ENCODE results near the gene RSF1. TPM values are rescaled to one million over a fixed set of nuclear protein-coding genes. Genes with fewer than 3 reads are reported as not detected.

Gene RSF1
- polyA plus RNA-seq, 1 donor: 33.3 TPM

GRCh38 chr11:77748266-77748665 is 72.3 kb downstream of the RSF1 start:
- no peak for DNase-seq (ENCODE audit: low read depth)

GRCh38 chr11:77747381-77747969 is 73.0 kb downstream of the RSF1 start:
- no peak for DNase-seq (ENCODE audit: low read depth)

GRCh38 chr11:77736473-77736872 is 84.0 kb downstream of the RSF1 start:
- no peak for DNase-seq (ENCODE audit: low read depth)

- no peak for DNase-seq (ENCODE audit: low read depth)
Measured at GRCh38 chr11:77734890-77735289, 85.6 kb downstream of the RSF1 start.

GRCh38 chr11:77732143-77732542 is 88.4 kb downstream of the RSF1 start:
- no peak for DNase-seq (ENCODE audit: low read depth)

GRCh38 chr11:77730789-77731188 is 89.7 kb downstream of the RSF1 start:
- no peak for DNase-seq (ENCODE audit: low read depth)

GRCh38 chr11:77729063-77729462 is 91.5 kb downstream of the RSF1 start:
- no peak for DNase-seq (ENCODE audit: low read depth)

GRCh38 chr11:77728203-77728786 is 92.2 kb downstream of the RSF1 start:
- DNase-seq (ENCODE audit: low read depth): no peak

GRCh38 chr11:77726524-77726923 is 94.0 kb downstream of the RSF1 start:
- no peak for DNase-seq (ENCODE audit: low read depth)

- DNase-seq (ENCODE audit: low read depth): no peak
Measured at GRCh38 chr11:77725433-77725832, 95.1 kb downstream of the RSF1 start.

- DNase-seq (ENCODE audit: low read depth): no peak
Measured at GRCh38 chr11:77724636-77725035, 95.9 kb downstream of the RSF1 start.

GRCh38 chr11:77723024-77723423 is 97.5 kb downstream of the RSF1 start:
- no peak for DNase-seq (ENCODE audit: low read depth)

GRCh38 chr11:77710358-77710757 is 110.2 kb downstream of the RSF1 start:
- DNase-seq (ENCODE audit: low read depth): no peak

GRCh38 chr11:77705876-77706579 is 114.5 kb downstream of the RSF1 start:
- no peak for DNase-seq (ENCODE audit: low read depth)

- no peak for DNase-seq (ENCODE audit: low read depth)
Measured at GRCh38 chr11:77705195-77705875, 115.2 kb downstream of the RSF1 start.

GRCh38 chr11:77704029-77704428 is 116.5 kb downstream of the RSF1 start:
- DNase-seq (ENCODE audit: low read depth): no peak

GRCh38 chr11:77699425-77699824 is 121.1 kb downstream of the RSF1 start:
- DNase-seq (ENCODE audit: low read depth): no peak

GRCh38 chr11:77698896-77699295 is 121.6 kb downstream of the RSF1 start:
- no peak for DNase-seq (ENCODE audit: low read depth)

- no peak for DNase-seq (ENCODE audit: low read depth)
Measured at GRCh38 chr11:77697865-77698264, 122.7 kb downstream of the RSF1 start.

GRCh38 chr11:77695417-77695816 is 125.1 kb downstream of the RSF1 start:
- no peak for DNase-seq (ENCODE audit: low read depth)

GRCh38 chr11:77690649-77691048 is 129.9 kb downstream of the RSF1 start:
- DNase-seq (ENCODE audit: low read depth): no peak

- DNase-seq (ENCODE audit: low read depth): no peak
Measured at GRCh38 chr11:77687088-77687487, 133.4 kb downstream of the RSF1 start.

- DNase-seq (ENCODE audit: low read depth): no peak
Measured at GRCh38 chr11:77677138-77677537, 143.4 kb downstream of the RSF1 start.

Measured in forelimb muscle (tissue), 1 donor.